Fibroblast of gingiva (primary cell): Measurements from ENCODE around the gene OR6K6.

ENCODE experiments used
- DNase-seq: peaks from one replicate; pipeline ENCODE4 v3.0.0-alpha.2; 2011; ENCODE audit warnings: low read depth

OR6K6 gene

GRCh38 chr1:158801396-158801795 is 46.9 kb downstream of the OR6K6 start:
- no peak for DNase-seq

GRCh38 chr1:158803678-158804077 is 49.2 kb downstream of the OR6K6 start:
- no peak for DNase-seq
